ENCODE data around the gene RNF34.

- TF ChIP-seq POLR2A (IDR thresholded peaks at IDR 0.05) (no peak), CTCF (IDR thresholded peaks at IDR 0.05) (no peak)
Measured at GRCh38 chr12:121378736-121379135, 21.2 kb upstream of the RNF34 start.

Data from tibial nerve (tissue), 3 donors.